Measurements from ENCODE around the gene HTRA3.

Gene HTRA3

GRCh38 chr4:8292478-8293107 is 23.0 kb downstream of the HTRA3 start:
- DNase-seq (ENCODE audit: low read depth in 2 of 2) = no peak

- DNase-seq (ENCODE audit: low read depth in 2 of 2) = no peak
These were observed 23.8 kb downstream of the HTRA3 start for GRCh38 chr4:8293131-8293975.

GRCh38 chr4:8294036-8294435 is 24.5 kb downstream of the HTRA3 start:
- no peak for DNase-seq (ENCODE audit: low read depth in 2 of 2)

GRCh38 chr4:8294775-8295174 is 25.2 kb downstream of the HTRA3 start:
- DNase-seq (ENCODE audit: low read depth in 2 of 2) = no peak

GRCh38 chr4:8295471-8295870 is 25.9 kb downstream of the HTRA3 start:
- DNase-seq (ENCODE audit: low read depth in 2 of 2) = no peak

GRCh38 chr4:8296491-8296890 is 26.9 kb downstream of the HTRA3 start:
- no peak for DNase-seq (ENCODE audit: low read depth in 2 of 2)

- DNase-seq (ENCODE audit: low read depth in 2 of 2) = no peak
These were observed 27.6 kb downstream of the HTRA3 start for GRCh38 chr4:8297141-8297601.

GRCh38 chr4:8297691-8298485 is 28.3 kb downstream of the HTRA3 start:
- DNase-seq (ENCODE audit: low read depth in 2 of 2) = no peak

- DNase-seq (ENCODE audit: low read depth in 2 of 2) = no peak
These were observed 31.3 kb downstream of the HTRA3 start for GRCh38 chr4:8300832-8301231.

GRCh38 chr4:8301851-8302730 is 32.5 kb downstream of the HTRA3 start:
- DNase-seq (ENCODE audit: low read depth in 2 of 2) = no peak

- DNase-seq (ENCODE audit: low read depth in 2 of 2) = no peak
These were observed 33.5 kb downstream of the HTRA3 start for GRCh38 chr4:8303081-8303480.

GRCh38 chr4:8303485-8304281 is 34.1 kb downstream of the HTRA3 start:
- no peak for DNase-seq (ENCODE audit: low read depth in 2 of 2)

- no peak for DNase-seq (ENCODE audit: low read depth in 2 of 2)
These were observed 35.5 kb downstream of the HTRA3 start for GRCh38 chr4:8304827-8305695.

GRCh38 chr4:8305851-8306471 is 36.4 kb downstream of the HTRA3 start:
- no peak for DNase-seq (ENCODE audit: low read depth in 2 of 2)

GRCh38 chr4:8306511-8307021 is 37.0 kb downstream of the HTRA3 start:
- DNase-seq (ENCODE audit: low read depth in 2 of 2) = no peak

GRCh38 chr4:8307121-8307520 is 37.6 kb downstream of the HTRA3 start:
- no peak for DNase-seq (ENCODE audit: low read depth in 2 of 2)

GRCh38 chr4:8307714-8308113 is 38.2 kb downstream of the HTRA3 start:
- no peak for DNase-seq (ENCODE audit: low read depth in 2 of 2)

- DNase-seq (ENCODE audit: low read depth in 2 of 2) = no peak
These were observed 38.6 kb downstream of the HTRA3 start for GRCh38 chr4:8308144-8308543.

All from stimulated activated CD8-positive, alpha-beta memory T cell treated with anti-CD3 and anti-CD28 coated beads, Interleukin-2, amount 100 ng/mL, for 1 hour (primary cell).